NOMO-1 (cell line): ENCODE measurements around the gene CMTM8.
"Not testable (repeated sequence)": the region's sequence is repeated elsewhere in the genome, so short reads cannot be mapped to it uniquely, and the experiment has no call there.

ENCODE experiments used
- DNase-seq, 2 experiments: peaks; one replicate each; lab custom pipeline; 2025; ENCODE audit not compliant: unreplicated experiment in 2 of 2; lab: John Stamatoyannopoulos, UW

CMTM8 gene

GRCh38 chr3:32373276-32373675 is 134.8 kb downstream of the CMTM8 start:
- no peak for DNase-seq

- DNase-seq = no peak
Measured at GRCh38 chr3:32373844-32374243, 135.4 kb downstream of the CMTM8 start.

GRCh38 chr3:32374788-32375595 is 136.5 kb downstream of the CMTM8 start:
- DNase-seq = peak; percentile 8 to 72

- no peak for DNase-seq
Measured at GRCh38 chr3:32375596-32375930, 137.1 kb downstream of the CMTM8 start.

- no peak for DNase-seq
Measured at GRCh38 chr3:32376115-32376514, 137.6 kb downstream of the CMTM8 start.

GRCh38 chr3:32379831-32380500 is 141.5 kb downstream of the CMTM8 start:
- no peak for DNase-seq

GRCh38 chr3:32381922-32382321 is 143.4 kb downstream of the CMTM8 start:
- no peak for DNase-seq

- no peak for DNase-seq
Measured at GRCh38 chr3:32383136-32383711, 144.7 kb downstream of the CMTM8 start.

- no peak for DNase-seq
Measured at GRCh38 chr3:32384938-32385337, 146.5 kb downstream of the CMTM8 start.

- DNase-seq = no peak
Measured at GRCh38 chr3:32387512-32387911, 149.0 kb downstream of the CMTM8 start.

- DNase-seq = not testable (repeated sequence)
Measured at GRCh38 chr3:32389577-32389976, 151.1 kb downstream of the CMTM8 start.

GRCh38 chr3:32391643-32392535 is 153.4 kb downstream of the CMTM8 start, which contains the start of gene CMTM7:
Gene CMTM7 (plus strand): TSS chr3:32391853. CDS start chr3:32391907, 54 bp downstream.
- DNase-seq = peak; percentile 65 to 72

- peak in 1 of 2 experiments; percentile 23 for DNase-seq
Measured at GRCh38 chr3:32392536-32393302, 154.2 kb downstream of the CMTM8 start.

- no peak for DNase-seq
Measured at GRCh38 chr3:32395496-32395895, 157.0 kb downstream of the CMTM8 start.

- DNase-seq = peak in 1 of 2 experiments; percentile 11
Measured at GRCh38 chr3:32397941-32398340, 159.5 kb downstream of the CMTM8 start.

GRCh38 chr3:32398531-32398930 is 160.1 kb downstream of the CMTM8 start:
- peak; percentile 43 to 52 for DNase-seq

- DNase-seq = peak; percentile 38 to 48
Measured at GRCh38 chr3:32399030-32399620, 160.6 kb downstream of the CMTM8 start.

GRCh38 chr3:32401126-32401525 is 162.6 kb downstream of the CMTM8 start:
- no peak for DNase-seq

- DNase-seq = peak; percentile 41 to 51
Measured at GRCh38 chr3:32401556-32402081, 163.1 kb downstream of the CMTM8 start.
